Measurements from ENCODE around the gene SPEM3. TPM values are rescaled to one million over a fixed set of nuclear protein-coding genes. Genes with fewer than 3 reads are reported as not detected.
A peak's percentile ranks its signal among the peaks of the same experiment; 100 is the strongest.

The SPEM3 gene
- total and polyA plus RNA-seq, 2 of the 13 experiments (the other 11 are each of a cell fraction or from before 2014, with no cell fraction given), result not detected

- TF ChIP-seq NR2C2 (CRISPR knock-in tag; IDR thresholded peaks at IDR 0.05; ENCODE audit: borderline replicate concordance) (peak; percentile 49; the same call in 1 of the 2 replicates), MAF1 (CRISPR knock-in tag; IDR thresholded peaks at IDR 0.05; ENCODE audit: borderline replicate concordance) (no peak), SP4 (CRISPR knock-in tag; IDR thresholded peaks at IDR 0.05) (no peak; the same call in 1 of the 2 replicates), ZSCAN30 (CRISPR knock-in tag; IDR thresholded peaks at IDR 0.05) (no peak), HOXD1 (CRISPR knock-in tag; IDR thresholded peaks at IDR 0.05) (0 out of 2 replicates have a peak, but pooled peaks have one; percentile 7), SP5 (CRISPR knock-in tag; IDR thresholded peaks at IDR 0.05; ENCODE audit: borderline replicate concordance, low read depth) (peak; percentile 76), ATAD3A (CRISPR knock-in tag; IDR thresholded peaks at IDR 0.05) (no peak), NFE2L1 (CRISPR knock-in tag; IDR thresholded peaks at IDR 0.05; ENCODE audit: borderline replicate concordance) (peak; percentile 42; the same call in 1 of the 2 replicates), ZNF550 (CRISPR knock-in tag; IDR thresholded peaks at IDR 0.05; ENCODE audit: borderline replicate concordance) (no peak), CREB3 (CRISPR knock-in tag; IDR thresholded peaks at IDR 0.05) (peak; percentile 79; the same call in 1 of the 2 replicates), ZNF7 (CRISPR knock-in tag; IDR thresholded peaks at IDR 0.05) (no peak), ATF3 (CRISPR knock-in tag; IDR thresholded peaks at IDR 0.05) (no peak), ZNF460 (CRISPR knock-in tag; IDR thresholded peaks at IDR 0.05; ENCODE audit: borderline replicate concordance) (no peak; the same call in 1 of the 2 replicates), ZNF569 (CRISPR knock-in tag; IDR thresholded peaks at IDR 0.05; ENCODE audit: borderline replicate concordance) (no peak), WIZ (CRISPR knock-in tag; IDR thresholded peaks at IDR 0.05) (0 out of 2 replicates have a peak, but pooled peaks have one; percentile 20), ZHX1 (CRISPR knock-in tag; IDR thresholded peaks at IDR 0.05; ENCODE audit: low read depth) (peak; percentile 80), GATA4 (IDR thresholded peaks at IDR 0.05; ENCODE audit: borderline replicate concordance, low read depth) (no peak), E2F2 (CRISPR knock-in tag; IDR thresholded peaks at IDR 0.05; ENCODE audit: borderline replicate concordance) (no peak), MXI1 (IDR thresholded peaks at IDR 0.05; ENCODE audit: borderline replicate concordance, low read depth, low read length) (peak; percentile 54; the same call in 1 of the 3 replicates), ZNF644 (CRISPR knock-in tag; IDR thresholded peaks at IDR 0.05; ENCODE audit: low read depth) (no peak)
- TF ChIP-seq, protein P1, sequence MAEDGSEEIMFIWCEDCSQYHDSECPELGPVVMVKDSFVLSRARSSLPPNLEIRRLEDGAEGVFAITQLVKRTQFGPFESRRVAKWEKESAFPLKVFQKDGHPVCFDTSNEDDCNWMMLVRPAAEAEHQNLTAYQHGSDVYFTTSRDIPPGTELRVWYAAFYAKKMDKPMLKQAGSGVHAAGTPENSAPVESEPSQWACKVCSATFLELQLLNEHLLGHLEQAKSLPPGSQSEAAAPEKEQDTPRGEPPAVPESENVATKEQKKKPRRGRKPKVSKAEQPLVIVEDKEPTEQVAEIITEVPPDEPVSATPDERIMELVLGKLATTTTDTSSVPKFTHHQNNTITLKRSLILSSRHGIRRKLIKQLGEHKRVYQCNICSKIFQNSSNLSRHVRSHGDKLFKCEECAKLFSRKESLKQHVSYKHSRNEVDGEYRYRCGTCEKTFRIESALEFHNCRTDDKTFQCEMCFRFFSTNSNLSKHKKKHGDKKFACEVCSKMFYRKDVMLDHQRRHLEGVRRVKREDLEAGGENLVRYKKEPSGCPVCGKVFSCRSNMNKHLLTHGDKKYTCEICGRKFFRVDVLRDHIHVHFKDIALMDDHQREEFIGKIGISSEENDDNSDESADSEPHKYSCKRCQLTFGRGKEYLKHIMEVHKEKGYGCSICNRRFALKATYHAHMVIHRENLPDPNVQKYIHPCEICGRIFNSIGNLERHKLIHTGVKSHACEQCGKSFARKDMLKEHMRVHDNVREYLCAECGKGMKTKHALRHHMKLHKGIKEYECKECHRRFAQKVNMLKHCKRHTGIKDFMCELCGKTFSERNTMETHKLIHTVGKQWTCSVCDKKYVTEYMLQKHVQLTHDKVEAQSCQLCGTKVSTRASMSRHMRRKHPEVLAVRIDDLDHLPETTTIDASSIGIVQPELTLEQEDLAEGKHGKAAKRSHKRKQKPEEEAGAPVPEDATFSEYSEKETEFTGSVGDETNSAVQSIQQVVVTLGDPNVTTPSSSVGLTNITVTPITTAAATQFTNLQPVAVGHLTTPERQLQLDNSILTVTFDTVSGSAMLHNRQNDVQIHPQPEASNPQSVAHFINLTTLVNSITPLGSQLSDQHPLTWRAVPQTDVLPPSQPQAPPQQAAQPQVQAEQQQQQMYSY (CRISPR knock-in tag; IDR thresholded peaks at IDR 0.05), result no peak
These were observed 34.0 kb upstream of the SPEM3 start, which contains the start of gene PLSCR3 (continued) for GRCh38 chr17:7394452-7395191.

All from HepG2 (cell line).